CD14-positive monocyte (primary cell): ENCODE results near the gene MGAT4A. TPM values are rescaled to one million over a fixed set of nuclear protein-coding genes. Genes with fewer than 3 reads are reported as not detected.

Experiments used
- DNase-seq, 3 donors: peaks; one replicate each; pipeline ENCODE4 v3.0.0-alpha.2; 2011 to 2022
- H2AFZ ChIP-seq: 2 replicates; pipeline ENCODE4 v1.6.0; 2012; ENCODE audit warnings: mild to moderate bottlenecking, low read depth, low read length, inconsistent platforms; ENCODE audit not compliant: insufficient read depth, poor library complexity, severe bottlenecking
- H3K27ac ChIP-seq, 2 donors: 1 replicate in 1 of 2; 2 replicates in 1 of 2; pipeline ENCODE4 v1.5.1; 2012 to 2013; ENCODE audit warnings: low read length in 2 of 2, control low read depth in 1 of 2, inconsistent platforms in 1 of 2, low read depth in 1 of 2, mild to moderate bottlenecking in 1 of 2
- H3K27me3 ChIP-seq, 2 donors: one replicate each; pipeline versions ENCODE4 v1.6.0 to v1.6.1; 2011 to 2013; ENCODE audit warnings: low read length in 2 of 2; ENCODE audit not compliant: control insufficient read depth in 2 of 2, insufficient read depth in 2 of 2
- H3K36me3 ChIP-seq, 2 donors: replicated peaks in 1 of 2; 1 replicate in 1 of 2; 2 replicates in 1 of 2; pipeline versions ENCODE4 v1.5.1 to v1.6.1; 2012 to 2013; ENCODE audit warnings: low read length in 2 of 2, control low read depth in 1 of 2, inconsistent platforms in 1 of 2, mild to moderate bottlenecking in 1 of 2; ENCODE audit not compliant: insufficient read depth in 2 of 2, control insufficient read depth in 1 of 2
- H3K4me1 ChIP-seq, 2 donors: 1 replicate in 1 of 2; 2 replicates in 1 of 2; pipeline versions ENCODE4 v1.5.1 to v1.6.1; 2012 to 2013; ENCODE audit warnings: low read length in 2 of 2, control low read depth in 1 of 2, inconsistent platforms in 1 of 2, mild to moderate bottlenecking in 1 of 2, moderate library complexity in 1 of 2; ENCODE audit not compliant: insufficient read depth in 2 of 2, control insufficient read depth in 1 of 2
- H3K4me2 ChIP-seq: replicated peaks from 2 replicates; pipeline ENCODE3; 2012; ENCODE audit warnings: low read length, moderate library complexity, mild to moderate bottlenecking; ENCODE audit not compliant: poor library complexity, severe bottlenecking; ENCODE audit errors: extremely low read depth
- H3K4me3 ChIP-seq, 3 experiments: fragments of 200-600 bp in 1 of 3; sonication (generic) in 1 of 3; replicated peaks in 1 of 3; 1 replicate in 2 of 3; 2 replicates in 1 of 3; pipeline ENCODE4 v1.5.1; 2011 to 2013; ENCODE audit warnings: low read length in 3 of 3, mild to moderate bottlenecking in 3 of 3, control low read depth in 2 of 3, low read depth in 2 of 3, inconsistent platforms in 1 of 3, moderate library complexity in 1 of 3
- H3K79me2 ChIP-seq: 2 replicates; pipeline ENCODE4 v1.6.0; 2012; ENCODE audit warnings: mild to moderate bottlenecking, control low read depth, inconsistent platforms, low read length, moderate library complexity; ENCODE audit not compliant: insufficient read depth
- H3K9ac ChIP-seq: 2 replicates; pipeline ENCODE4 v1.6.0; 2017; ENCODE audit warnings: low read length, mild to moderate bottlenecking; ENCODE audit not compliant: insufficient read depth, poor library complexity, severe bottlenecking
- H3K9me3 ChIP-seq, 2 donors: replicated peaks in 1 of 2; 1 replicate in 1 of 2; 2 replicates in 1 of 2; pipeline versions ENCODE4 v1.5.1 to v1.6.1; 2012 to 2013; ENCODE audit warnings: low read length in 2 of 2, control low read depth in 1 of 2; ENCODE audit not compliant: control insufficient read depth in 1 of 2, insufficient read depth in 1 of 2
- H4K20me1 ChIP-seq: 2 replicates; pipeline ENCODE4 v1.6.0; 2012; ENCODE audit warnings: mild to moderate bottlenecking, low read length, control low read depth, moderate library complexity; ENCODE audit not compliant: insufficient read depth
- H3K27ac Mint-ChIP-seq, 7 donors: one replicate each; pipeline ENCODE4 v1.8.0; 2020; ENCODE audit warnings: mild to moderate bottlenecking in 7 of 7, mixed read lengths in 7 of 7, moderate library complexity in 6 of 7, inconsistent platforms in 2 of 7
- H3K27me3 Mint-ChIP-seq, 3 donors: one replicate each; pipeline ENCODE4 v1.8.0; 2021 to 2022; ENCODE audit warnings: low read depth in 3 of 3, mild to moderate bottlenecking in 3 of 3, mixed read lengths in 3 of 3, moderate library complexity in 3 of 3, inconsistent platforms in 1 of 3
- H3K36me3 Mint-ChIP-seq, 2 donors: one replicate each; pipeline ENCODE4 v1.8.0; 2020; ENCODE audit warnings: mixed read lengths in 2 of 2, inconsistent platforms in 1 of 2, mild to moderate bottlenecking in 1 of 2
- H3K4me1 Mint-ChIP-seq: one replicate; pipeline ENCODE4 v1.8.0; 2020; ENCODE audit warnings: mild to moderate bottlenecking, mixed read lengths
- H3K4me3 Mint-ChIP-seq, 2 donors: one replicate each; pipeline ENCODE4 v1.8.0; 2020; ENCODE audit warnings: mild to moderate bottlenecking in 2 of 2, mixed read lengths in 2 of 2, moderate library complexity in 1 of 2
- H3K9me3 Mint-ChIP-seq, 7 donors: one replicate each; pipeline ENCODE4 v1.8.0; 2020 to 2022; ENCODE audit warnings: mixed read lengths in 7 of 7, mild to moderate bottlenecking in 6 of 7, moderate library complexity in 6 of 7, inconsistent platforms in 2 of 7
- CTCF ChIP-seq: fragments of 200-600 bp; IDR thresholded peaks from one replicate; pipeline ENCODE4 v1.8.0; 2022; ENCODE audit warnings: antibody characterized with exemption, mild to moderate bottlenecking
- WGBS: methylation state at CpG from one replicate; pipeline ENCODE4 v1.1.5; 2013; ENCODE audit warnings: missing lambda C conversion rate; ENCODE audit not compliant: insufficient coverage; 5-methylcytosine and 5-hydroxymethylcytosine counted together
- intact Hi-C, 2 donors: fragments of 100-400 bp; cut with micrococcal nuclease; formaldehyde crosslinking; loops; one replicate each; pipeline versions ENCODE4 v1.15.0 to v1.15.1; 2023
- polyA plus RNA-seq, 3 donors: library from polyadenylated mRNA; depleted of rRNA in 1 of 3; unstranded in 2 of 3; stranded (reverse) in 1 of 3; fragments of 300-500 nt in 2 of 3; fragments of >200 nt in 1 of 3; fragmentation: Illumina TruSeq in 2 of 3; gene quantifications; 1 replicate in 2 of 3; 2 replicates in 1 of 3; pipeline ENCODE4 v1.2.3, GENCODE V29; 2012 to 2021

MGAT4A gene
- polyA plus RNA-seq, 3 donors: 24.3 to 35.9 (median 35.1) TPM

GRCh38 chr2:98683728-98684127 lies 47.2 kb downstream of the MGAT4A start:
- peaks cover 0 to 2% of the 10 kb centered on the region in 2 donors for H3K36me3 ChIP-seq
- no peak overlapping the region for H3K27ac ChIP-seq
- no peak overlapping the region for H2AFZ ChIP-seq
- intact Hi-C loops: no loop called here
- no peaks in the 10 kb centered on the region for H3K4me1 ChIP-seq
- no peak overlapping the region for H3K9ac ChIP-seq
- Mint-ChIP-seq H3K27me3 (peaks cover 0 to 2% (median 0%) of the 10 kb centered on the region in 3 donors), H3K36me3 (peaks cover 17 to 25% of the 10 kb centered on the region in 2 donors), H3K4me1 (peaks cover 14% of the 10 kb centered on the region), H3K4me3 (no peak overlapping the region), H3K27ac (no peak overlapping the region), H3K9me3 (peaks cover 0 to 6% (median 2%) of the 10 kb centered on the region in 7 donors)
- TF ChIP-seq CTCF: no peak
- peaks cover 31% of the 10 kb centered on the region for H4K20me1 ChIP-seq
- no peak for DNase-seq
- H3K9me3 ChIP-seq: no peaks in the 10 kb centered on the region
- WGBS: 97% methylated on average over 3 of the region's 5 CpGs
- H3K4me2 ChIP-seq: no peak overlapping the region
- no peak overlapping the region for H3K4me3 ChIP-seq
- no peaks in the 10 kb centered on the region for H3K27me3 ChIP-seq
- peaks cover 46% of the 10 kb centered on the region for H3K79me2 ChIP-seq

- Histone ChIP-seq H3K9me3 (peaks cover 3 to 11% of the 10 kb centered on the region in 2 donors), H4K20me1 (no peaks in the 10 kb centered on the region), H3K36me3 (peaks cover 42 to 59% of the 10 kb centered on the region in 2 donors), H3K27ac (no peak overlapping the region), H3K4me3 (no peak overlapping the region), H2AFZ (no peak overlapping the region), H3K9ac (no peak overlapping the region), H3K79me2 (peaks cover 15% of the 10 kb centered on the region), H3K4me2 (no peak overlapping the region), H3K4me1 (no peaks in the 10 kb centered on the region), H3K27me3 (no peaks in the 10 kb centered on the region)
- no CpG with 5 or more reads among the region's 3 CpGs for WGBS
- Mint-ChIP-seq H3K4me1 (no peaks in the 10 kb centered on the region), H3K4me3 (no peak overlapping the region), H3K9me3 (peaks cover 0 to 14% (median 3%) of the 10 kb centered on the region in 7 donors), H3K36me3 (peaks cover 52 to 64% of the 10 kb centered on the region in 2 donors), H3K27ac (no peak overlapping the region), H3K27me3 (peaks cover 0 to 2% (median 0%) of the 10 kb centered on the region in 3 donors)
- intact Hi-C loops: no loop called here
- DNase-seq: no peak
- no peak for TF ChIP-seq CTCF
Measured at GRCh38 chr2:98676742-98677141, 54.2 kb downstream of the MGAT4A start.
